ENCODE results near the gene HIVEP2.

Gene HIVEP2

DNA sequence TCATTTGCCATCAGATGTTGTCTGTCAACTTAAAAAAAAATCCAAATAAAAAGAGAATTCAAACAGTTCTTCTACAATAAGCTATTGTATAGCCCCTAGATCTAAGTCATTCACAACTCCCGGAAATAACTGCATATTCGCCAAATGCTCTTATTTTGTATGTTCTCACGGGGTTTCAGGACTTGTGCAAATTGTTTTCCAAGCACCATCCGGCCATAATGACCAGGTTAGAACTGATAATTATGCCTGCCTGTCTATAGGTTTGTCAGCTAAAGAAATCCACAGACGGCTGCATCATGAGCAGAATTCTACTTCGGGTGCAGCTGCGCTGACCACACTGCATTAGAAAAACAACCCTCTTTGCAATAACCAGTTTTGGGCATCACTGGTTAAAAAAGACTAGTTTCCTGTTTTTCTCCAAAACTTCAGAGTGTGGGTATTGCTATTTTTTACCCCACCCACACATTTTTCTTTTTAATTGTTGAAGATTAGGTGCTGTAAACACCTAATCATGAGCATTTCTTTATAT is 87.7 kb downstream of the HIVEP2 start:
- no peak for DNase-seq

DNA sequence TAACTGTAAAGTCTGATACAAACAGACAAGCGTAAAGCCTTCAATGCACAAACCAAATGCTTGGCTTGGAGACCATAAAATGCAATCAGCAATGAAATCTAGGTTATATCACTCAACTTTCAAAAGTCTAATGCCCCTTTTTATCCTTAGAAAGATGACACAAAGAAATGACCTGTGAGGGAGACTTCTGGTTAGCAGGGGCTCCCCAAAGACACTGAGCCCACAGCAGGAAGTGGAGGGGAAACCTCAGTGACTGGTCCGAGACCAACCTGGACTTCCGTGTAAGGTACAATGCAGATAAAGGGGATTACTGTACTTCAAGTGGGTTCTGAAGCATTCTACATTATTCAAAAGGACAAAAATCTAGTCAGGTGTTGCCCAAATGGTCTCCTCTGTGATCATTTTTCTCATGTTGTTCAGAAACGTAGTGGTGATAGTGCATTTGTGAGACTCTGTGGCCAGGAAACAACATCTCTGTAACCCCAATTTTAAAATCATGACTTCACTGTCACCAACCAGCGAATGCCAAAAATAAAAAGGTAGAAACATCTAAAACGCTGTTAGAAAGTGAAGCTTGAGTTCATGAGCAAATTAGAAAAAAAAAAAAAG is 88.2 kb downstream of the HIVEP2 start:
- peak; percentile 29 for DNase-seq

- DNase-seq: no peak
Observed at GRCh38 chr6:142855893-142856623, 88.9 kb downstream of the HIVEP2 start.

DNA sequence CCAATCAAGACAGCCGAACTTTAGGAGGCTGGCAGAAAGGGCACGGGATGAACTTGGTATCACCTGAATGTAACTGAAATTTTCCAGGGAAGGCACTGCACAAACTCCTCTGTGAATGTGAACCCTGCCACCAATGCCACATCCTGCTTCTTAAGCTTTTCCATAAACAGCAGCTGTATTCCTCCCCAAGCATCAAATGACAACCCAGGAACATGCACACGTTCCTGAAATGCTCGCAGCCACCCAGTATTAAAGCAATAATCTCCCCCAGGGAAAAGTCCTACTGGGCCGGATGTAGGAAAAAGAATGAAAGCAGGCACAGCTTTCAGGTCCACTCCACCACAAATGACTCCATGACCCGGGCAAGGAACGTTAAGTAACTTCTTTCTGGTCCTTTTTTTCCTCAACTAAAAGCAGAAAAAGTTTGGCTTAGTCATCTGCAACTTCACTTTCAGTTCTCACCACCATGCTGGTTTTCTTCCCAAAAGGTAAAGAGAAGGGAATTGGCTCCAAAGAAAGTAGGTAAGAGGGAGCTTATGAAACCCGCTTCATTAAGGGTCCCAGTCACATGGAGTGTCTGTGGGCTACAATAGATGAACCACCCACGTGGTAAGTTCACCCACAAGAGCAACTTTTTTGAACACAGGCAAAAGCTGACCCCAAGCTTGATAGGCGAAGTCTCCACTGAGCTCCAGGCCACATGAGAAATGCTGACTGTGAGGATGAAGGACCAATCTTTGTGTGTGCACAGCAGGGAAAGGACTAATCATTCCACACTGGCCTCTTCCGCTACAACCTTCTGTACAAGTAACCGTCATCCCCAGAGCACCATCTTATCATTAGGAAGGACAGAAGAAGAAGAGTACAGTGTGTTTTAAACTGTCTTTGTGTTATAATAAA is 90.1 kb downstream of the HIVEP2 start:
- no peak for DNase-seq

GRCh38 chr6:142853244-142854180 is 91.5 kb downstream of the HIVEP2 start:
- no peak for DNase-seq

- no peak for DNase-seq
Observed at GRCh38 chr6:142851601-142852000, 93.4 kb downstream of the HIVEP2 start.

- DNase-seq: no peak
Observed at GRCh38 chr6:142850679-142851423, 94.1 kb downstream of the HIVEP2 start.

GRCh38 chr6:142848976-142849375 is 96.0 kb downstream of the HIVEP2 start:
- DNase-seq: no peak

DNA sequence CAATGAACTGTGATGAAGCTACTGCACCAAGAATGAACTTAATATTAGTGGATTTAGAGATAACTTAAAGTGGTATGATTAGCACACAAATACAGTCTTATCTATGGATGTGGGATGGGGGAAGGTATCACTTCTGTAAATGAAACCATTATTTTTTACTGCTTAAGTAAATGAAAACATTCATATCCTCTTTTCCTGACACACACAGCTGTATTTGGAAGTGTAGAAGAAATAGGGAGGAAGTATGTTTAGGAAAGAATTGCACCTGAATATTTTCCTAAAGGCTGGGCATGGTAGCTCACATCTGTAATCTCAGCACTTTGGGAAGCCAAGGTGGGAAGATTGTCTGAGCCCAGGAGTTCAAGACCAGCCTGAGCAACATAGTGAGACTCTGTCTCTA is 96.8 kb downstream of the HIVEP2 start:
- DNase-seq: no peak

- no peak for DNase-seq
Observed at GRCh38 chr6:142846883-142847287, 98.1 kb downstream of the HIVEP2 start.

DNA sequence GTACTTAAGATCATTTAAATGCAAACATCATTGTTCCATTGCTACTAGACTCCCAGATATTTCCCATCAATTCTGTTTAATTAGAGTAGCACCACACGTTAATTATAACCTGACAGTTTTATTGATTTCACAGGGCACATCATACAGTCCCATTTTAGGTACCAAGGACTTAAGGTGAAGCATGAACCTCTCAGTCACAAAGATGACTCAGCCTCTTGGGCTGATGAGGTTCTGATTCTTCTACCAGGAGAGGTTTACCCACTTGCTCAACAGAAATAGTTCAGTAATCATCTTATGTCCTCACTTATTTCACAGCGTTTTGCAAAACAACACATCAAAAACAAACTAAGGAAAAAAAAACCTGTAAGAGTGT is 98.5 kb downstream of the HIVEP2 start:
- no peak for DNase-seq

DNA sequence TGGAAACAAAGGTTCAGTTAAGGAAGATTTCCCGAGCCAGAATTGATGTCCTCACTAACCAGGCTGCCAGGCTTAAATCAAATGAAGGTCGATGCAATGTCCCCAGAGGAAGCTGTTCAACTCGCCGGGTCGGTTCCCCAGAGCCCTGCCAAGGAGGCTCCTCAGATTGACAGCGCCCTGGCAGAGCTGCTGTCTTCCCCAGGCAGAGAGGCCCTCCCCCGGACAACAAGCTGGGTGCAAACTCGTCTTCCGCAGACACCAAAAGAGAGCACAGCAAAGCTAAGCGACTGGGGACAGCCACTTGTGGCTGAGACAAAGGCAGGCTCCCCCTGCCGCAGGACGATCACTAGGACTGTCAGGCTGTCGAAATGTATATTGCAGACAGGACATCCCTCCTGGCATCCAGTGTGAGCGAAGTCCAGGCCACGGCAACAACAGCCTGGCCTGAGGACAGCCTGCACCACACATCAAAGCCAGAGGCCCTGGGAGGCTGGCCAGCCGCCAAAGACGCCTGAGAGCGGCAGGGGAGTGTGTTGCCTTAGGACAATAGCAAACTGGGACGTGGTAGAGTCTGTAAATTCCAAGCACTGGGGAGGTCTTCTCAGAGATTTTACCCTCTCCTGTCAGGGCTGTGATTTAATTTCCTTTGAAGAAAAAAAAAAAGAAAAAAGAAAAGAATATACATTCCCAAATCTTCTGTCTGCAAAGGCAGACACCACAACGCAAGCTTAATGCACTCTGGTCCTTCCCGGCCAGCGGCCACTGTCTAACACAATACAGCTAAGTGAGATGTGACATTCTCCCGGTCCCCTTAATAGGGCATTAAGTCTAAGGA is 99.1 kb downstream of the HIVEP2 start:
- DNase-seq: no peak

GRCh38 chr6:142845143-142845571 is 99.8 kb downstream of the HIVEP2 start:
- DNase-seq: no peak

- no peak for DNase-seq
Observed at GRCh38 chr6:142844065-142844755, 100.8 kb downstream of the HIVEP2 start.

DNA sequence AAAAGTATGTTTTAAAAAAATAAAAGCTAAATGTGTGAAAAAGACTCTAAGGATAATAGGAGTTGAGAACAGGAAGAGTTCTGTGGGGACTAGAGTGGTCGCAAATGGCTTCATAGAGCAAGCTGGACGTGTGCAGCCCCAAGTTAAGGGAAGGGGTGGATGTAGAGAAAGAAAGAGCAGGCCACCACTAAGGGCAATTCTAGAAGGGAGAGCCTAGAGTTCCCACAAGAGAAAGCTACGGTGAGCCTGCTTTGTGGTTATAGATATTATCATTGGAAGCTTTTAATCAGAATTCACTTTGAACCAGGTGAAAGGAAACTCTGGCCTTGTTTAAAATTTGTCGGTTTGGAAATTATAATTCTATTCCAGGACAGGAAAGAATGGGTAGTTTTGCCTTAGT is 101.6 kb downstream of the HIVEP2 start:
- DNase-seq: no peak

GRCh38 chr6:142842418-142843261 is 102.3 kb downstream of the HIVEP2 start:
- DNase-seq: peak; percentile 47

GRCh38 chr6:142841915-142842314 is 103.1 kb downstream of the HIVEP2 start:
- DNase-seq: no peak

- no peak for DNase-seq
Observed at GRCh38 chr6:142839686-142840040, 105.3 kb downstream of the HIVEP2 start.

Data from hematopoietic multipotent progenitor cell treated with erythropoietin and hydrocortisone succinate and interleukin-3 and kit ligand, for 4 days (in vitro differentiated cells).